GM18868 (cell line): Measurements from ENCODE around the gene SMARCD1.

ENCODE experiments used
- ATAC-seq: cut with Tn5 transposase; IDR thresholded peaks from one replicate; pipeline ENCODE4 v1.9.1; 2021; ENCODE audit warnings: mild to moderate bottlenecking, moderate library complexity; ENCODE audit not compliant: unreplicated experiment

The SMARCD1 gene

GRCh38 chr12:50103351-50103750 is 18.2 kb downstream of the SMARCD1 start:
- no peak for ATAC-seq

GRCh38 chr12:50103767-50104321 is 18.7 kb downstream of the SMARCD1 start, which contains the start of gene GPD1:
GPD1 (plus strand) TSS chr12:50104008; CDS start chr12:50104051, 43 bp downstream.
- ATAC-seq = no peak

GRCh38 chr12:50104417-50105366 is 19.6 kb downstream of the SMARCD1 start:
- ATAC-seq = no peak

- no peak for ATAC-seq
Measured at GRCh38 chr12:50105913-50106450, 20.8 kb downstream of the SMARCD1 start.

- no peak for ATAC-seq
Measured at GRCh38 chr12:50106907-50107306, 21.8 kb downstream of the SMARCD1 start.

- ATAC-seq = no peak
Measured at GRCh38 chr12:50107416-50108268, 22.5 kb downstream of the SMARCD1 start.

- ATAC-seq = no peak
Measured at GRCh38 chr12:50109319-50109718, 24.2 kb downstream of the SMARCD1 start.

- ATAC-seq = no peak
Measured at GRCh38 chr12:50110127-50110761, 25.1 kb downstream of the SMARCD1 start.

- ATAC-seq = no peak
Measured at GRCh38 chr12:50110762-50111351, 25.7 kb downstream of the SMARCD1 start.

- ATAC-seq = no peak
Measured at GRCh38 chr12:50111395-50111692, 26.2 kb downstream of the SMARCD1 start.

- ATAC-seq = peak; percentile 86
Measured at GRCh38 chr12:50111693-50112455, 26.7 kb downstream of the SMARCD1 start, which contains the start of gene COX14. COX14 (plus strand) TSS chr12:50112236; CDS start chr12:50120044, 7,808 bp downstream.

- no peak for ATAC-seq
Measured at GRCh38 chr12:50112456-50113218, 27.5 kb downstream of the SMARCD1 start.

- no peak for ATAC-seq
Measured at GRCh38 chr12:50117057-50117622, 32.0 kb downstream of the SMARCD1 start.

GRCh38 chr12:50119387-50119786 is 34.2 kb downstream of the SMARCD1 start:
- no peak for ATAC-seq

- no peak for ATAC-seq
Measured at GRCh38 chr12:50120521-50120920, 35.4 kb downstream of the SMARCD1 start.

GRCh38 chr12:50120953-50121352 is 35.8 kb downstream of the SMARCD1 start:
- ATAC-seq = no peak

GRCh38 chr12:50121641-50122040 is 36.5 kb downstream of the SMARCD1 start:
- ATAC-seq = no peak

GRCh38 chr12:50123203-50123602 is 38.1 kb downstream of the SMARCD1 start:
- ATAC-seq = no peak
